ENCODE data around the gene CLASP1.

CLASP1 gene

GRCh38 chr2:121295911-121296650, 353.2 kb downstream of the CLASP1 start:
- Histone ChIP-seq H3K4me3 (ENCODE audit: low read depth, low read length) (no peak overlapping the region), H3K9me3 (ENCODE audit: severe bottlenecking) (peaks cover 2% of the 10 kb centered on the region), H3K27me3 (ENCODE audit: insufficient read depth, low read depth, severe bottlenecking) (no peaks in the 10 kb centered on the region), H3K36me3 (no peaks in the 10 kb centered on the region), H3K27ac (no peak overlapping the region)
- DNase-seq, result no peak
- TF ChIP-seq CTCF (IDR thresholded peaks at IDR 0.05; ENCODE audit: low read depth, low read length), result no peak

GRCh38 chr2:121294881-121295840, 354.1 kb downstream of the CLASP1 start:
- TF ChIP-seq CTCF (IDR thresholded peaks at IDR 0.05; ENCODE audit: low read depth, low read length), result no peak
- no peak overlapping the region for H3K4me3 ChIP-seq (ENCODE audit: low read depth, low read length)
- no peaks in the 10 kb centered on the region for H3K27me3 ChIP-seq (ENCODE audit: insufficient read depth, low read depth, severe bottlenecking)
- no peak overlapping the region for H3K27ac ChIP-seq
- no peak for DNase-seq
- H3K36me3 ChIP-seq, result no peaks in the 10 kb centered on the region
- peaks cover 2% of the 10 kb centered on the region for H3K9me3 ChIP-seq (ENCODE audit: severe bottlenecking)

GRCh38 chr2:121293450-121294325, 355.6 kb downstream of the CLASP1 start:
- Histone ChIP-seq H3K4me3 (ENCODE audit: low read depth, low read length) (no peak overlapping the region), H3K27me3 (ENCODE audit: insufficient read depth, low read depth, severe bottlenecking) (no peaks in the 10 kb centered on the region), H3K27ac (no peak overlapping the region), H3K9me3 (ENCODE audit: severe bottlenecking) (peaks cover 2% of the 10 kb centered on the region), H3K36me3 (no peaks in the 10 kb centered on the region)
- no peak for DNase-seq
- no peak for TF ChIP-seq CTCF (IDR thresholded peaks at IDR 0.05; ENCODE audit: low read depth, low read length)

- Histone ChIP-seq H3K27me3 (ENCODE audit: insufficient read depth, low read depth, severe bottlenecking) (no peaks in the 10 kb centered on the region), H3K36me3 (no peaks in the 10 kb centered on the region), H3K9me3 (ENCODE audit: severe bottlenecking) (peaks cover 2% of the 10 kb centered on the region), H3K4me3 (ENCODE audit: low read depth, low read length) (no peak overlapping the region), H3K27ac (no peak overlapping the region)
- DNase-seq, result no peak
- no peak for TF ChIP-seq CTCF (IDR thresholded peaks at IDR 0.05; ENCODE audit: low read depth, low read length)
Observed at GRCh38 chr2:121291251-121291580, 358.0 kb downstream of the CLASP1 start.

GRCh38 chr2:121289271-121289670, 360.0 kb downstream of the CLASP1 start:
- DNase-seq, result no peak
- Histone ChIP-seq H3K36me3 (no peaks in the 10 kb centered on the region), H3K27ac (no peak overlapping the region), H3K9me3 (ENCODE audit: severe bottlenecking) (no peaks in the 10 kb centered on the region), H3K4me3 (ENCODE audit: low read depth, low read length) (no peak overlapping the region), H3K27me3 (ENCODE audit: insufficient read depth, low read depth, severe bottlenecking) (no peaks in the 10 kb centered on the region)
- no peak for TF ChIP-seq CTCF (IDR thresholded peaks at IDR 0.05; ENCODE audit: low read depth, low read length)

Data from WERI-Rb-1 (cell line).